ENCODE measurements around the gene RHOA. TPM values are rescaled to one million over a fixed set of nuclear protein-coding genes. Genes with fewer than 3 reads are reported as not detected.

Gene RHOA
- total RNA-seq, 1 experiment from 2014 or later = 497 TPM

DNA sequence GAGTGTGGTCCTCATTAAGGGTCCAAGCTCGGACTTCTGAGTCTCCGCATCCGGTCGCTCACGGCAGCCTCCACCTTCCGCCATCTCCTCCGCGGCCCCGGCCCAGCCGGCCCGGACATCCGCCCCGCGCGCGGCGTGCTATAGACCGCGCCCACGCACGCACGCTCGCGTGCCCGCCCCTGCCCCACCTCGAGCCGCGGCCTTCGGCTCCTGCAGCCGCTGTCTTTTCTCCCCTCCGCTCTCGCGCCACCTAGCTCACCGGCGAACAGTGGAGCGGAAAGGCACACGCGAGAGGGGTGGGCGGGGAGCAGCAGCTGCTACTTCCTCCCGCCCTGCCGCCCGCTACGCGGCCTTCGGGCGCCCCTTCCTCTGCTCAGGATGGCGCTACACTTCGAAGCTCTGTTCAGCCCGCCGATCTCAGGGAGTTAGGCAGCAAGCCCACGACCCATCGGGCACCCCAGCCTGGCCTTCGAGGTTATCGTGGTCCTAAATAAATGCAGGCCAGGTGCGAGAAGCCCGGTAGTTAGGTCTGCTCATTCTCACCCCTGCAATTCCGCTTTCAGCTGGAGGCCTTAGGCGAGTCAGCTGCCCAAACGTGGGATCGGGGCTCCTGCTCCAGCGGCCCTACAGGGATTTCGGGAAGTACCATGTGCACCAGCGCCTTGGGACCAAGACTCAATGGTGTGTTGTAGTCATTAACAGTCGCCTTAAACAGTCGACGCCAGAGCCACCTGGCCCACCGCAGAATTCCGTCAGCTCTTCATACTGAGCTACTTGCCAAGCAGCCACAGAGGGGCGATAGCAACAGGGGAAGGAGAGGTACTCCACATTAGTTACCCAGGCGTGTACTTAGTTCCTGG, 71.6 kb downstream of the RHOA start, which contains the start of gene USP4 (continued):
- TF ChIP-seq, protein P1, sequence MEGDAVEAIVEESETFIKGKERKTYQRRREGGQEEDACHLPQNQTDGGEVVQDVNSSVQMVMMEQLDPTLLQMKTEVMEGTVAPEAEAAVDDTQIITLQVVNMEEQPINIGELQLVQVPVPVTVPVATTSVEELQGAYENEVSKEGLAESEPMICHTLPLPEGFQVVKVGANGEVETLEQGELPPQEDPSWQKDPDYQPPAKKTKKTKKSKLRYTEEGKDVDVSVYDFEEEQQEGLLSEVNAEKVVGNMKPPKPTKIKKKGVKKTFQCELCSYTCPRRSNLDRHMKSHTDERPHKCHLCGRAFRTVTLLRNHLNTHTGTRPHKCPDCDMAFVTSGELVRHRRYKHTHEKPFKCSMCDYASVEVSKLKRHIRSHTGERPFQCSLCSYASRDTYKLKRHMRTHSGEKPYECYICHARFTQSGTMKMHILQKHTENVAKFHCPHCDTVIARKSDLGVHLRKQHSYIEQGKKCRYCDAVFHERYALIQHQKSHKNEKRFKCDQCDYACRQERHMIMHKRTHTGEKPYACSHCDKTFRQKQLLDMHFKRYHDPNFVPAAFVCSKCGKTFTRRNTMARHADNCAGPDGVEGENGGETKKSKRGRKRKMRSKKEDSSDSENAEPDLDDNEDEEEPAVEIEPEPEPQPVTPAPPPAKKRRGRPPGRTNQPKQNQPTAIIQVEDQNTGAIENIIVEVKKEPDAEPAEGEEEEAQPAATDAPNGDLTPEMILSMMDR (IDR thresholded peaks at IDR 0.05 in 2 of 3, conservative IDR thresholded peaks at IDR 0.05 in 1 of 3; ENCODE audit: borderline replicate concordance in 1 of 3, insufficient read depth in 1 of 3, low read depth in 2 of 3, low read length in 2 of 3) = peak; percentile 30 to 37 (median 32); a peak in 5 of 6 replicates
- TF ChIP-seq EZH2 (IDR thresholded peaks at IDR 0.05) = no peak
- no peak for TF ChIP-seq ELF1 (IDR thresholded peaks at IDR 0.05; ENCODE audit: borderline replicate concordance, low read depth)
- no peak for TF ChIP-seq CEBPB (IDR thresholded peaks at IDR 0.05; ENCODE audit: low read depth)
- TF ChIP-seq, protein P2, sequence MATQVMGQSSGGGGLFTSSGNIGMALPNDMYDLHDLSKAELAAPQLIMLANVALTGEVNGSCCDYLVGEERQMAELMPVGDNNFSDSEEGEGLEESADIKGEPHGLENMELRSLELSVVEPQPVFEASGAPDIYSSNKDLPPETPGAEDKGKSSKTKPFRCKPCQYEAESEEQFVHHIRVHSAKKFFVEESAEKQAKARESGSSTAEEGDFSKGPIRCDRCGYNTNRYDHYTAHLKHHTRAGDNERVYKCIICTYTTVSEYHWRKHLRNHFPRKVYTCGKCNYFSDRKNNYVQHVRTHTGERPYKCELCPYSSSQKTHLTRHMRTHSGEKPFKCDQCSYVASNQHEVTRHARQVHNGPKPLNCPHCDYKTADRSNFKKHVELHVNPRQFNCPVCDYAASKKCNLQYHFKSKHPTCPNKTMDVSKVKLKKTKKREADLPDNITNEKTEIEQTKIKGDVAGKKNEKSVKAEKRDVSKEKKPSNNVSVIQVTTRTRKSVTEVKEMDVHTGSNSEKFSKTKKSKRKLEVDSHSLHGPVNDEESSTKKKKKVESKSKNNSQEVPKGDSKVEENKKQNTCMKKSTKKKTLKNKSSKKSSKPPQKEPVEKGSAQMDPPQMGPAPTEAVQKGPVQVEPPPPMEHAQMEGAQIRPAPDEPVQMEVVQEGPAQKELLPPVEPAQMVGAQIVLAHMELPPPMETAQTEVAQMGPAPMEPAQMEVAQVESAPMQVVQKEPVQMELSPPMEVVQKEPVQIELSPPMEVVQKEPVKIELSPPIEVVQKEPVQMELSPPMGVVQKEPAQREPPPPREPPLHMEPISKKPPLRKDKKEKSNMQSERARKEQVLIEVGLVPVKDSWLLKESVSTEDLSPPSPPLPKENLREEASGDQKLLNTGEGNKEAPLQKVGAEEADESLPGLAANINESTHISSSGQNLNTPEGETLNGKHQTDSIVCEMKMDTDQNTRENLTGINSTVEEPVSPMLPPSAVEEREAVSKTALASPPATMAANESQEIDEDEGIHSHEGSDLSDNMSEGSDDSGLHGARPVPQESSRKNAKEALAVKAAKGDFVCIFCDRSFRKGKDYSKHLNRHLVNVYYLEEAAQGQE (IDR thresholded peaks at IDR 0.05; ENCODE audit: low read depth) = no peak
- TF ChIP-seq POLR2AphosphoS5 (IDR thresholded peaks at IDR 0.05; ENCODE audit: low read depth, low read length) = peak; percentile 91
- no peak for TF ChIP-seq EZH2phosphoT487 (IDR thresholded peaks at IDR 0.05; ENCODE audit: borderline replicate concordance)
- peak; percentile 60 for TF ChIP-seq RAD21 (IDR thresholded peaks at IDR 0.05; ENCODE audit: low read depth)
